A549 (cell line): ENCODE measurements around the gene ALB. TPM values are rescaled to one million over a fixed set of nuclear protein-coding genes. Genes with fewer than 3 reads are reported as not detected.

ENCODE experiments used
- ATAC-seq, 2 experiments: fragments of 200-7000 bp in 1 of 2; fragments of >200 bp in 1 of 2; cut with Nextera tagmentation in 1 of 2; cut with Tn5 transposase in 1 of 2; 3 replicates each; pipeline versions ENCODE4 v1.8.0 to v1.9.1; 2018 to 2020; ENCODE audit warnings: mild to moderate bottlenecking in 1 of 2, moderate library complexity in 1 of 2
- CTCF ChIA-PET: fragments of 300-600 bp; sonication (Branson Sonifier 250); formaldehyde crosslinking; extraction: SDS; loops from one replicate; lab custom pipeline; 2021; ENCODE audit warnings: antibody characterized with exemption, inconsistent platforms; lab: Yijun Ruan, JAX
- POLR2A ChIA-PET: fragments of 350-600 bp; formaldehyde crosslinking; extraction: SDS; loops from one replicate; lab custom pipeline; 2021; ENCODE audit warnings: antibody characterized with exemption, inconsistent platforms; lab: Yijun Ruan, JAX
- DNase-seq, 2 experiments: peaks; one replicate each; pipeline versions ENCODE4 v3.0.0 to v3.0.0-alpha.2; 2011 to 2016; ENCODE audit warnings: low read depth in 1 of 2, low spot score in 1 of 2
- FAIRE-seq: peaks from 2 replicates; lab custom pipeline; 2011; peaks lifted over from hg19 to GRCh38; lab: Jason Lieb, UNC
- H3K27ac ChIP-seq, 2 experiments: fragments of >200 bp; sonication (Bioruptor Twin); formaldehyde crosslinking; 3 replicates each; pipeline ENCODE4 v1.5.1; 2016 to 2017
- H3K4me1 ChIP-seq: fragments of >200 bp; sonication (Bioruptor Twin); formaldehyde crosslinking; 3 replicates; pipeline ENCODE4 v1.6.1; 2016
- H3K4me2 ChIP-seq: fragments of >200 bp; sonication (Bioruptor Twin); formaldehyde crosslinking; 3 replicates; pipeline ENCODE4 v1.6.1; 2016
- H3K4me3 ChIP-seq: fragments of >200 bp; sonication (Bioruptor Twin); formaldehyde crosslinking; 3 replicates; pipeline ENCODE4 v1.5.1; 2016
- H3K9me3 ChIP-seq: fragments of >200 bp; sonication (Bioruptor Twin); formaldehyde crosslinking; 3 replicates; pipeline ENCODE4 v1.6.1; 2016
- ATOH8 ChIP-seq: fragments of 250-450 bp; sonication (Bioruptor Pico); IDR thresholded peaks from 2 replicates; pipeline ENCODE4 v1.5.0; 2020; ENCODE audit warnings: low read depth, mild to moderate bottlenecking, moderate library complexity
- BHLHE40 ChIP-seq: IDR thresholded peaks from 2 replicates; pipeline ENCODE4 v1.6.1; 2012; ENCODE audit warnings: low read depth, low read length, inconsistent platforms
- CBX8 ChIP-seq: fragments of 200-600 bp; sonication (generic); IDR thresholded peaks from 2 replicates; pipeline ENCODE4 v1.6.1; 2016
- CEBPB ChIP-seq, 2 experiments: fragments of >200 bp in 1 of 2; sonication (Bioruptor Twin) in 1 of 2; formaldehyde crosslinking in 1 of 2; IDR thresholded peaks; 2 replicates each; pipeline ENCODE4 v1.6.1; 2012 to 2016
- CHD2 ChIP-seq: fragments of 150-350 bp; IDR thresholded peaks from 2 replicates; pipeline ENCODE4 v1.6.1; 2014; ENCODE audit warnings: low read length; ENCODE audit not compliant: partially characterized antibody
- CHD4 ChIP-seq: fragments of 200-600 bp; sonication (generic); IDR thresholded peaks from 2 replicates; pipeline ENCODE4 v1.6.1; 2016; ENCODE audit warnings: antibody characterized with exemption, mild to moderate bottlenecking, borderline replicate concordance
- EHF ChIP-seq: fragments of 250-450 bp; sonication (Bioruptor Pico); IDR thresholded peaks from 2 replicates; pipeline ENCODE4 v1.5.0; 2020; ENCODE audit warnings: mild to moderate bottlenecking
- EP300 ChIP-seq, 2 experiments: fragments of >200 bp; sonication (Bioruptor Twin); formaldehyde crosslinking; IDR thresholded peaks; 2 replicates in 1 of 2; 3 replicates in 1 of 2; pipeline ENCODE4 v1.6.1; 2016 to 2017
- FOSB ChIP-seq: fragments of 250-450 bp; sonication (Bioruptor Pico); IDR thresholded peaks from 2 replicates; pipeline ENCODE4 v1.5.0; 2020; ENCODE audit warnings: mild to moderate bottlenecking, moderate library complexity
- HDAC2 ChIP-seq: fragments of 200-600 bp; sonication (generic); IDR thresholded peaks from 2 replicates; pipeline ENCODE4 v1.6.1; 2016
- HMGXB4 ChIP-seq: fragments of 250-450 bp; sonication (Bioruptor Pico); IDR thresholded peaks from 2 replicates; pipeline ENCODE4 v1.5.0; 2021; ENCODE audit warnings: mild to moderate bottlenecking, moderate library complexity, borderline replicate concordance
- JUN ChIP-seq, 2 experiments: fragments of >200 bp; sonication (Bioruptor Twin); formaldehyde crosslinking; IDR thresholded peaks; 2 replicates in 1 of 2; 3 replicates in 1 of 2; pipeline ENCODE4 v1.6.1; 2016 to 2017
- MYC ChIP-seq: IDR thresholded peaks from 2 replicates; pipeline ENCODE4 v1.6.1; 2012; ENCODE audit warnings: mild to moderate bottlenecking, inconsistent platforms, low read length, improper control_type of control experiment, borderline replicate concordance
- NR3C1 ChIP-seq: fragments of >200 bp; sonication (Bioruptor Twin); formaldehyde crosslinking; IDR thresholded peaks from 3 replicates; pipeline ENCODE4 v1.6.1; 2017
- PBX3 ChIP-seq: IDR thresholded peaks from 2 replicates; pipeline ENCODE4 v1.6.1; 2012
- PHF8 ChIP-seq: fragments of 200-600 bp; sonication (generic); IDR thresholded peaks from 2 replicates; pipeline ENCODE4 v1.6.1; 2016; ENCODE audit warnings: low read depth, mild to moderate bottlenecking, antibody characterized with exemption, moderate library complexity, borderline replicate concordance
- POLR2A ChIP-seq: IDR thresholded peaks from 2 replicates; pipeline ENCODE4 v1.6.1; 2012; ENCODE audit warnings: mild to moderate bottlenecking, low read length
- POLR2AphosphoS2 ChIP-seq: conservative IDR thresholded peaks from 2 replicates; pipeline ENCODE4 v1.6.1; 2012; ENCODE audit warnings: low read length, improper control_type of control experiment, inconsistent platforms
- RARB ChIP-seq: fragments of 250-450 bp; sonication (Bioruptor Pico); IDR thresholded peaks from 2 replicates; pipeline ENCODE4 v1.8.0; 2021; ENCODE audit warnings: mild to moderate bottlenecking, moderate library complexity
- RFX5 ChIP-seq: fragments of 450-650 bp; IDR thresholded peaks from 2 replicates; pipeline ENCODE4 v1.7.1; 2014; ENCODE audit warnings: antibody characterized with exemption, mild to moderate bottlenecking, moderate library complexity
- SMC3 ChIP-seq: fragments of >200 bp; sonication (Bioruptor Twin); formaldehyde crosslinking; IDR thresholded peaks from 3 replicates; pipeline ENCODE4 v1.6.1; 2018; ENCODE audit warnings: inconsistent platforms
- TP53 ChIP-seq: fragments of 250-450 bp; sonication (Bioruptor Pico); IDR thresholded peaks from 2 replicates; pipeline ENCODE4 v1.5.0; 2021; ENCODE audit warnings: mild to moderate bottlenecking, moderate library complexity
- ZC3H11A ChIP-seq: fragments of 450-650 bp; IDR thresholded peaks from 2 replicates; pipeline ENCODE4 v1.6.1; 2014; ENCODE audit warnings: antibody characterized with exemption, mild to moderate bottlenecking
- ZNF302 ChIP-seq: fragments of 250-450 bp; sonication (Bioruptor Pico); IDR thresholded peaks from 2 replicates; pipeline ENCODE4 v1.9.0; 2021; ENCODE audit warnings: inconsistent platforms, mild to moderate bottlenecking, moderate library complexity
- WGBS: methylation state at CpG from one replicate; pipeline ENCODE4 v1.1.6; 2017; ENCODE audit errors: missing lambda C conversion rate; 5-methylcytosine and 5-hydroxymethylcytosine counted together
- polyA plus RNA-seq, 4 experiments: library from polyadenylated mRNA; depleted of rRNA in 3 of 4; stranded (reverse); fragments of >200 nt; fragmentation: RNase III in 1 of 4; extraction: RNeasy Plus Mini Kit Qiagen cat#74134 plus additional on column Dnase treatment in 1 of 4; gene quantifications; 2 replicates in 3 of 4; 3 replicates in 1 of 4; pipeline ENCODE4 v1.2.3, GENCODE V29; 2011 to 2017

Gene ALB
- polyA plus RNA-seq, 2 of the 4 experiments (the other 2 are of a cell fraction): 0.10 to 0.25 TPM

GRCh38 chr4:73439445-73439844 lies 35.4 kb downstream of the ALB start (continued):
- no peak for TF ChIP-seq HMGXB4 (CRISPR knock-in tag)
- TF ChIP-seq CEBPB (IDR thresholded peaks at IDR 0.05): no peak

- WGBS: 70% methylated on average over 3 of the region's 3 CpGs
- POLR2A ChIA-PET: no interaction called here
- Histone ChIP-seq H3K4me2 (no peak overlapping the region), H3K4me1 (peaks cover 8% of the 10 kb centered on the region; the same call in 2 of the 3 replicates), H3K4me3 (no peak overlapping the region), H3K27ac (no peak overlapping the region), H3K9me3 (no peaks in the 10 kb centered on the region)
- FAIRE-seq (no peak), ATAC-seq (no peak), DNase-seq (no peak)
- TF ChIP-seq PHF8 (no peak), EP300 (IDR thresholded peaks at IDR 0.05) (no peak), CHD2 (no peak), HMGXB4 (CRISPR knock-in tag) (no peak), HDAC2 (no peak), POLR2AphosphoS2 (no peak), FOSB (CRISPR knock-in tag) (no peak), CHD4 (no peak), PBX3 (no peak), MYC (no peak), RFX5 (no peak), CBX8 (no peak), POLR2A (no peak), ATOH8 (CRISPR knock-in tag) (no peak), SMC3 (no peak), JUN (IDR thresholded peaks at IDR 0.05) (no peak)
- CTCF ChIA-PET: no interaction called here
These were observed 35.9 kb downstream of the ALB start for GRCh38 chr4:73439991-73440390.

GRCh38 chr4:73440653-73441052 lies 36.6 kb downstream of the ALB start:
- H3K4me3 ChIP-seq: no peak overlapping the region
- ATAC-seq (no peak), FAIRE-seq (no peak), DNase-seq (no peak)
- H3K27ac ChIP-seq: no peak overlapping the region
- no peak overlapping the region for H3K4me2 ChIP-seq
- peaks cover 8% of the 10 kb centered on the region; the same call in 2 of the 3 replicates for H3K4me1 ChIP-seq
- ChIA-PET POLR2A (no interaction called here), CTCF (no interaction called here)
- WGBS: 89% methylated on average over 3 of the region's 3 CpGs
- TF ChIP-seq BHLHE40 (no peak), ZNF302 (CRISPR knock-in tag) (no peak), TP53 (CRISPR knock-in tag) (no peak), CEBPB (IDR thresholded peaks at IDR 0.05) (no peak), NR3C1 (no peak), ZC3H11A (no peak), EHF (CRISPR knock-in tag) (no peak), RARB (no peak)
- no peaks in the 10 kb centered on the region for H3K9me3 ChIP-seq
